HG02678 (cell line): ENCODE measurements around the gene CCL22.
"Not testable (repeated sequence)": the region's sequence is repeated elsewhere in the genome, so short reads cannot be mapped to it uniquely, and the experiment has no call there.

ENCODE experiments used
- ATAC-seq: cut with Tn5 transposase; IDR thresholded peaks from one replicate; pipeline ENCODE4 v1.9.1; 2021; ENCODE audit warnings: mild to moderate bottlenecking, moderate library complexity; ENCODE audit not compliant: unreplicated experiment

CCL22 gene

DNA sequence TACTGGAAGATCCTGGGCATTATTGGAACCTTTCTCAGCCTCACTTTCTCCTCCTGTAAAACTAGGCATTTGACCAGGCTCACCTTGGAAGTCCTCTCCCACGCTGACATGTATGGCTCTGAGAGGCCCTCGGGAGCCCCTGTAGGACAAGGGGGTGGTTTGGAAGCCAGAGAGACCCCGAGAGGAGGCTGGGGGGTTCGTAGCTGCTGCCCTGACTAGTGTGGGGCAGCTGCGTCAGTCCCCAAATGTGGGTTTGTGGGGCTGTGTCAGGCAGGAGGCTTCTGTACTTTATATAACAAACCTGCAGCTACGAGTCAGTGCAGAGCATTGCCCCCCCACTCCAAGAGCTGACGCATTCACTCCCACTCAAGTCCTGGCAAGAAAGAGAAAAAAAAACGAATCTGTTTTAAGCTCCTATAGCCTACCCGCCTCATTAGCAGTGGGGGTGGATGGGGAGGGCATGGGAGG lies 15.5 kb downstream of the CCL22 start:
- ATAC-seq: no peak

DNA sequence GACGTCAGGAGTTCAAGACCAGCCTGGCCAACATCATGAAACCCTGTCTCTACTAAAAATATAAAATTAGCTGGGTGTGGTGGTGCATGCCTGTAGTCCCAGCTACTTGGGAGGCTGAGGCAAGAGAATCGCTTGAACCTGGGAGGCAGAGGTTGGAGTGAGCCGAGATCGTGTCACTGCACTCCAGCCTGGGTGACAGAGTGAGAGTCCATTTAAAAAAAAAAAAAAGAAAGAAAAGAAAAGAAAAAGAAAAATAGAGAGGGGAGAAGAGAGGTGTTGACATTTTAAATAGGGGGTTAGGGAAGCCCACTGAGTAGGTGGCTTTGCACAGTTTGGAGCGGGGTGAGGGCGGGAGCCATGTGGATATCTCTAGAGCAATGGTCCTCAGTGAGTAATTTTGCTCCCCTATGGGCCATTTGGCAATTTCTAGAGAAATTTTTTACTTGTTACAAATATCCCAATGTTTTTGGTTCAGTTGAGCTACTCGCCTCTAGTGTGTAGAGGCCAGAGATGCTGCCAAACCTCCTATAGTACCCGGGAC lies 16.4 kb downstream of the CCL22 start:
- ATAC-seq: not testable (repeated sequence)

DNA sequence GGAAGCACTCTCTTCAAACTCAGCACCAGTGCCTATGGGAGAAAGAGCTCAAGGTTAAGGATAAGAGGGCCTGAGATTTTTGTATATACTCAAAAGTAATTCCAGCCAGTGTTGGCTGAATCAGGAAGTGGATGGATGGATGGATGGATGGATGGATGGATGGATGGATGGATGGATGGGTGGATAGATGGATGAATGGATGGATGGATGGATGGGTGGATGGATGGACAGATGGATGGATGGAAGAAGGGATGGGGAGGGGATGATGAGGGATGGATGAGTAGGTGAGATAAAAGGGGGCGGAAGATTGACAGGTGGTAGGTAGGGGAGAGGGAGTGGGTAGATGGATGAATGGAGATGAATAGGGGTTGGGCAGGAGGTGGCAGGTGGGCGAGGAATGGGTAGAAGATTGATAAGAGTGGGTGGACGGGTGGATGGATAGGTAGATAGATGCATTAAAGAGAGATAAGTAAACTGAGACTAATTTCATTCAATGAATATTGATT lies 17.8 kb downstream of the CCL22 start:
- no peak for ATAC-seq

DNA sequence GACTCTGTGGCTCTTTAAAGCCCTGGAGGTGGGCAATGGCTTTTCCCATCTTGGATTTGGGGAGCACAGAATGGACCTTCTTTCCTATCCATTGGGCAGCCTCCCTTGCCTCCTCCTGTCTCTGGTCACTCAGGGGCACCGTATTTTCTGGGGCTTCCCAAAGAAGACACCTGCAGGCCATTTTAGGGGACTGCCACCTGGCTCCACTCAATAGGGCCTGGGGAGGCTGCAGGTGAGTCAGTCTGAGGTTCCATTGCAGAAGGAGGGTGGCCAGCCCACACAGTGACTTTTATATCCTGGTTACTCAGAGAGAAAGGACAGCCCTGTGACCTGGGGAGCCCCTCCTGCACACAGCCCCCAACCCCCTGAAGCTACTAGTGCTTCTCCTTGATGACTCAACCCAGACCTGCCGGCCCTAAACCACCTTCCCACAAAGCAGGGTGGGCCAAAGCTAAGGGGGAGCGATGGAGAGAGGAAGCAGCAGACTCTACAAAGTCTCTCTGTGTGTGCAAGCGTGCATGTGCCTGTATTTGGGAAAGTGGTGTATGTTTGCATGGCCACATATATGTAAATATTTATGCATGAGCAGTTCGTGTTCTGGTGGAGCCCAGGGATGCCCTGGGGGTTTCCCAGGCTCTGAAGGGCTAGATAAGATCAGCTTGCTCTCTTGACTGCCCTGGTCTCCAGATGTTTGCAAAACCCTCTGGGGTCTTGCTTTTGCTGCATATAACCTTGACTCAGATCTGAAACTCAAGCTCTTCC lies 18.7 kb downstream of the CCL22 start:
- ATAC-seq: peak; percentile 72

DNA sequence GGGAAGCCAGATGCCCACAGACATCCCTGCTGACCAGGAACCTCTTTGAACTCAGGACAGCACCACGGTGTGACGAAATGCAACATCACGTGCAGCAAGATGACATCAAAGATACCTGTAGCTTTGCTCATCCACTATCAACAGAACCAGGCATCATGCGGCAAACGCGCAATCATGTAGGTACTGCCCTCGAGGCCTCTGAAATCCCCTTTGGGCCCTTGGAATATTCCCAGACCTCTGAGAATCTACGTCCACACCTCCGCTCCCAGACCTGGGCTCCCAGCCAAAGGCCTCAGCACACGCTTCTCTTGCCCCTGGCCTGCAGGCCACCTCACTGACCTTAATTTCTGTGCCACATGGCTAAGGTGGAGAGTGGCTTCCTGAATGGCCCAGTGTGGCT lies 21.0 kb downstream of the CCL22 start:
- no peak for ATAC-seq

DNA sequence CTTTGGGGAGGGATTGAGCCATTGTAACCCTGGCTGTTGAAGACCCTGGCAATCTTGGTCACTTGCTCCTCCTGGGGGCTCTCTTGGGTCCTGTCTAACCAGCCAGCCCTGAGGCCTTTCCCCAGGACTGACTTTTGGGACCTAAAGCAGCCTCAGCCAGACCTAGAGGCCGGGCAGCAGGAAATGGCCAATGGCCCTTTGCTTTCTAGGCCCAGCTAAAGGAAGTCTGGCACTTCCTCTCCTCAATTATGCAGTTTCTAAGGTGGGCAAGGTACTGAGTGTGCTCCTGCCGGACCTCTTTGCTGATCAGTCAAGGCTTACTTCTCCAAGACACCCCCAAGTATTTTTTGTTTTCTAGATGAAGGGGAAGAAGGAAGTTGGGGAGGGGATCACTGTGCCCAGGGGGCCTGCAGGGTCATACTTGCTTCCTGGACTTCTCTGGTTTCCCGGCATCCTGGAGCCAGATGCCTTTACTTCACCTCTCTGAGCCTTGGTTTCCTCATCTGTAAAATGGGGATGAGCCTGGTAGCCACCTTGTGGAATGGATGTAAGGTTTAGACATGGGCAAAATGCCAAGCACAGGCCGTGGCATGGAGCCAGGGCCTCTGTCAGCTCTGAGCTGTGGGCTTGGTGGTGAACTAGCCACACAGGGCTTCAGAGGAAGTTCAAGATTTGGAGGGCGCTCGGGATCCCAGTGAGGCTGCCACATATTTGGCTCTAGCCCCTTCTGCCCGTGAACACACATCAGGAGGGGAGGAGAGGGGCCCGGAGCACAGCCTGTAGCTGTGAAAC lies 22.3 kb downstream of the CCL22 start:
- no peak for ATAC-seq

DNA sequence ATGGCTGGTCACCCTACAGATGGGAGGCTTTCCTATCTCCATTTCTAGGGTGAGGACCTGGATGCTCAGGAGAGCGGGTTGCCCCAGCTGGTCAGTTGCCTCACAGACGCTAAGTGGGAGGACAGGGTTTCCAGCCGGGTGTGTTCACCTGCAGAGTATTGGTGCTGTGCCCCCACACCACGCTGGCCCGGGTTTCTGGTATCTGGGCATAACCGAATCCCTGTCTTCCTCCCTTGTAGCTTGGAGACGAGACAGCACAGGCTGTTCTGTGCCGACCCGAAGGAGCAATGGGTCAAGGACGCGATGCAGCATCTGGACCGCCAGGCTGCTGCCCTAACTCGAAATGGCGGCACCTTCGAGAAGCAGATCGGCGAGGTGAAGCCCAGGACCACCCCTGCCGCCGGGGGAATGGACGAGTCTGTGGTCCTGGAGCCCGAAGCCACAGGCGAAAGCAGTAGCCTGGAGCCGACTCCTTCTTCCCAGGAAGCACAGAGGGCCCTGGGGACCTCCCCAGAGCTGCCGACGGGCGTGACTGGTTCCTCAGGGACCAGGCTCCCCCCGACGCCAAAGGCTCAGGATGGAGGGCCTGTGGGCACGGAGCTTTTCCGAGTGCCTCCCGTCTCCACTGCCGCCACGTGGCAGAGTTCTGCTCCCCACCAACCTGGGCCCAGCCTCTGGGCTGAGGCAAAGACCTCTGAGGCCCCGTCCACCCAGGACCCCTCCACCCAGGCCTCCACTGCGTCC lies 23.4 kb downstream of the CCL22 start:
- ATAC-seq: no peak

DNA sequence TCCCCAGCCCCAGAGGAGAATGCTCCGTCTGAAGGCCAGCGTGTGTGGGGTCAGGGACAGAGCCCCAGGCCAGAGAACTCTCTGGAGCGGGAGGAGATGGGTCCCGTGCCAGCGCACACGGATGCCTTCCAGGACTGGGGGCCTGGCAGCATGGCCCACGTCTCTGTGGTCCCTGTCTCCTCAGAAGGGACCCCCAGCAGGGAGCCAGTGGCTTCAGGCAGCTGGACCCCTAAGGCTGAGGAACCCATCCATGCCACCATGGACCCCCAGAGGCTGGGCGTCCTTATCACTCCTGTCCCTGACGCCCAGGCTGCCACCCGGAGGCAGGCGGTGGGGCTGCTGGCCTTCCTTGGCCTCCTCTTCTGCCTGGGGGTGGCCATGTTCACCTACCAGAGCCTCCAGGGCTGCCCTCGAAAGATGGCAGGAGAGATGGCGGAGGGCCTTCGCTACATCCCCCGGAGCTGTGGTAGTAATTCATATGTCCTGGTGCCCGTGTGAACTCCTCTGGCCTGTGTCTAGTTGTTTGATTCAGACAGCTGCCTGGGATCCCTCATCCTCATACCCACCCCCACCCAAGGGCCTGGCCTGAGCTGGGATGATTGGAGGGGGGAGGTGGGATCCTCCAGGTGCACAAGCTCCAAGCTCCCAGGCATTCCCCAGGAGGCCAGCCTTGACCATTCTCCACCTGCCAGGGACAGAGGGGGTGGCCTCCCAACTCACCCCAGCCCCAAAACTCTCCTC lies 24.1 kb downstream of the CCL22 start:
- no peak for ATAC-seq

DNA sequence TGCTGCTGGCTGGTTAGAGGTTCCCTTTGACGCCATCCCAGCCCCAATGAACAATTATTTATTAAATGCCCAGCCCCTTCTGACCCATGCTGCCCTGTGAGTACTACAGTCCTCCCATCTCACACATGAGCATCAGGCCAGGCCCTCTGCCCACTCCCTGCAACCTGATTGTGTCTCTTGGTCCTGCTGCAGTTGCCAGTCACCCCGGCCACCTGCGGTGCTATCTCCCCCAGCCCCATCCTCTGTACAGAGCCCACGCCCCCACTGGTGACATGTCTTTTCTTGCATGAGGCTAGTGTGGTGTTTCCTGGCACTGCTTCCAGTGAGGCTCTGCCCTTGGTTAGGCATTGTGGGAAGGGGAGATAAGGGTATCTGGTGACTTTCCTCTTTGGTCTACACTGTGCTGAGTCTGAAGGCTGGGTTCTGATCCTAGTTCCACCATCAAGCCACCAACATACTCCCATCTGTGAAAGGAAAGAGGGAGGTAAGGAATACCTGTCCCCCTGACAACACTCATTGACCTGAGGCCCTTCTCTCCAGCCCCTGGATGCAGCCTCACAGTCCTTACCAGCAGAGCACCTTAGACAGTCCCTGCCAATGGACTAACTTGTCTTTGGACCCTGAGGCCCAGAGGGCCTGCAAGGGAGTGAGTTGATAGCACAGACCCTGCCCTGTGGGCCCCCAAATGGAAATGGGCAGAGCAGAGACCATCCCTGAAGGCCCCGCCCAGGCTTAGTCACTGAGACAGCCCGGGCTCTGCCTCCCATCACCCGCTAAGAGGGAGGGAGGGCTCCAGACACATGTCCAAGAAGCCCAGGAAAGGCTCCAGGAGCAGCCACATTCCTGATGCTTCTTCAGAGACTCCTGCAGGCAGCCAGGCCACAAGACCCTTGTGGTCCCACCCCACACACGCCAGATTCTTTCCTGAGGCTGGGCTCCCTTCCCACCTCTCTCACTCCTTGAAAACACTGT lies 25.0 kb downstream of the CCL22 start:
- no peak for ATAC-seq

DNA sequence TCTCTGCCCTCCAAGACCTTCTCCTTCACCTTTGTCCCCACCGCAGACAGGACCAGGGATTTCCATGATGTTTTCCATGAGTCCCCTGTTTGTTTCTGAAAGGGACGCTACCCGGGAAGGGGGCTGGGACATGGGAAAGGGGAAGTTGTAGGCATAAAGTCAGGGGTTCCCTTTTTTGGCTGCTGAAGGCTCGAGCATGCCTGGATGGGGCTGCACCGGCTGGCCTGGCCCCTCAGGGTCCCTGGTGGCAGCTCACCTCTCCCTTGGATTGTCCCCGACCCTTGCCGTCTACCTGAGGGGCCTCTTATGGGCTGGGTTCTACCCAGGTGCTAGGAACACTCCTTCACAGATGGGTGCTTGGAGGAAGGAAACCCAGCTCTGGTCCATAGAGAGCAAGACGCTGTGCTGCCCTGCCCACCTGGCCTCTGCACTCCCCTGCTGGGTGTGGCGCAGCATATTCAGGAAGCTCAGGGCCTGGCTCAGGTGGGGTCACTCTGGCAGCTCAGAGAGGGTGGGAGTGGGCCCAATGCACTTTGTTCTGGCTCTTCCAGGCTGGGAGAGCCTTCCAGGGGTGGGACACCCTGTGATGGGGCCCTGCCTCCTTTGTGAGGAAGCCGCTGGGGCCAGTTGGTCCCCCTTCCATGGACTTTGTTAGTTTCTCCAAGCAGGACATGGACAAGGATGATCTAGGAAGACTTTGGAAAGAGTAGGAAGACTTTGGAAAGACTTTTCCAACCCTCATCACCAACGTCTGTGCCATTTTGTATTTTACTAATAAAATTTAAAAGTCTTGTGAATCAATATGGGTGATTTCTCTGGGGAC lies 25.9 kb downstream of the CCL22 start:
- ATAC-seq: no peak

DNA sequence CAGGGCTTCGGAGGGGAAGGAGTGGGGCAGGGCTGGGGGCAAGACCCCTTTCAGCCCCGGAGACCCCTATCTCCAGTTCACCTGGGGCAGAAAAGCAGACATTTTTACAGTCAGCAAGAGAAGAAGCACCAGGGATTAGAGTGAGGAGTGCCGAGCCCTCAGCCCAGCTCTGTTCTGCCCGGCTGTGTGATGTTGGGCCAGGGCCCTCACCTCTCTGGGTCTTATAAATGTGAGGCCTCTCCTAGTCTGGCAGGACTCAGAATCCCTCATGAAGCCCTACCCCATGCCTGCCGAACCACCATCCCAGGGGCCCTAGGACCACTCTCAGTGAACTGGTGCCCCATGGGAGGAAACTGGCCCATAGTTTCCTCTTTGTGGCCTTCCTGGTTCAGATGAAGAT lies 26.5 kb downstream of the CCL22 start:
- ATAC-seq: no peak

DNA sequence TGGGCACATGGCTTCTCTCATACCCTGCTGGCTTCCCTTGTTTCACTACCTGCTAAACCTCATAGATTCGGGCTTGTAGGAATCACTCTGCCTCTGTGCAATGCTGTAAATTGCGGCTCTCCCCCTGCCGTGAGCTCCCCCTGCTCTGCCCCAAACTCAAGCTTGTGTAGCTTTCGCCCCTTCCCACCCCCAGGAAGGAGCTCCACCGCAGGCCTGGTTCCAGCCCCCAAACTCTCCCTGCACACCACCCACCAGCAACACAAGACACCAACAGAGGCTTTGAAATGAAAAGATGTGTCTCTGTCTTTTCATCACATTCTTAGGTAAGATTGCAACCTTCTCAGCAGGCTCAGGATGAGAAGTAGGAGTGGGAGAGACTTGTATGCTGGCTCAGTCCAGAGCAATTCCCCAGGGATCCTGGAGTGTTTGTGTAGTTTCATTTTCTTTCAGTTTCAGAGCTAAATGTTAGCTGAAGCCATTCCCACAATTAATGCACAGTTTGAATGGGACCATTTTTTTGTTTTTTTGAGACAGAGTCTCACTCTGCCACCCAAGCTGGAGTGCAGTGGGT lies 27.9 kb downstream of the CCL22 start:
- no peak for ATAC-seq

DNA sequence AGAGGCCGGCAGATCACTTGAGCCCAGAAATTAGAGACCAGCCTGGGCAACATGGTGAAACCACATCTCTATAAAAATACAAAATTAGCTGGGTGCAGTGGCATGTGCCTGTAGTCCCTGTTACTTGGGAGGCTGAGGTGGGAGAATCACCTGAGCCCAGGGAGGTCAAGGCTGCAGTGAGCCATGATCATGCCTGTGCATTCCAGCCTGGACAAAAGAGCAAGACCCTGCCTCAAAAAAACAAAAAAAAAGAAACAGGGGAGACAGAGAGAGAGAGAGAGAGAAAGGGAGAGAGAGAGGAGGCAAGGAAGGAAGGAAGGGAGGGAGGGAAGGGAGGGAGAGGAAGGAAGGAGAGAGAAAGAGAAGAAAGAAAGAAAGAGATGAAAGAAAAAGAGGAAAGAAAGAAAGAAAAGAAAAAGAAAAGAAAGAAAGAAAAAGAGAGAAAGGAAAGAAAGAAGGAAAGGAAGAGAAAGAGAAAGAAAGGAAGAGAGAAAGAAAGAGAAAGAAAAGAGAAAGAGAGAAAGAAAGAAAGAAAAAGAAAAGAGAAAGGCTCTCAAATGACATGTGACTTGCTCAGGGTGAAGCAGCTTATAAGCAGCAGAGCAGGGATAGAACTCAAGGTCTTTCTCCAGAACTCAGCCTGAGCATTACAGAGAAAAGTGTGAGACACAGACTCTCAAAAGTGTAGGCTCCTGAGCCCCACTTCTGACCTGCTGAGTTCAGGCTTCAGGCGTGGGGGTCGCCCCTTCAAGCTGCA lies 29.2 kb downstream of the CCL22 start:
- ATAC-seq: no peak

DNA sequence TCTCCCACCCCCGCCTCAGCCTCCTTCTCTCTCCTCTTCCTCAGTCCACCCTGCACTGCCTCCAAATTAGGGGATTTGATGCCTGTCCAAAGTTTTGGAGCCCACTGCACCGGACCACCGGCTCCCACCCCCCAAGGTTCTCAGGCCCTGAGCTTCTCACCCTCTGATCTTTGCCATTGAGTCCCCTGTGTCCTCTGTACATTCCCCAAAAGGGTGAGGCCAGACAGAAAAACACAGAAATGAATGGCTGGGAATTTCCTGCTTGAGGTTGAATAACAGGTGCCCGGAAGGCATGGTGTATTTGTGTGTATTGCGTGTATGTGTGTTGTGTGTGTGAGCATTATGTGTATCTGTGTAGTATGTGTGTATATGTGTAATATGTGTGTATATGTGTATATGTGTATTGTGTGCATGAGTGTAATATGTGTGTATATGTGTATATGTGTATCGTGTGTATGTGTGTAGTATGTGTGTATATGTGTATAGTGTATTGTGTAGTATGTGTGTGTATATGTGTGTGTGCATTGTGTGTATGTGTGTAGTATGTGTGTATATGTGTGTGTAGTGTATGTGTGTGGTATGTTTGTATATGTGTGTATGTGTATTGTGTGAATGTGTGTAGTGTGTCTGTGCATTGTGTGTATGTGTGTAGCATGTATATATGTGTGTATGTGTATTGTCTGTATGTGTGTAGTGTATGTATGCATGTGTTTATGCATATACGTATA lies 29.9 kb downstream of the CCL22 start:
- no peak for ATAC-seq

DNA sequence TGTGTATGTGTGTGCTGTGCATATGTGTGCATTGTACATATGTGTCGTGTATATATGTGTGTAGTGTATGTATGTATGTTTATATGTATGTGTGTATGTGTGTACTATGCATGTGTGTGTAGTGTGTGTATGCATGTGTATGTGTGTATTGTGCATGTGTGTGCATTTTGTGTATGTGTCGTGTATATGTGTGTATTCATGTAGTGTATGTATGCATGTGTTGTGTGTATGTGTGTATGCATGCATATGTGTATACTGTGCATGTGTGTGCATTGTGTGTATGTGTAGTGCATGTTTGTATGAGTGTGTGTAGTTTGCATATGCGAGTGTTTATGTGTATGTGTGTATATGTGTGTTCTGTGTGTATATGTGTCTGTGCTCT lies 30.5 kb downstream of the CCL22 start:
- no peak for ATAC-seq

DNA sequence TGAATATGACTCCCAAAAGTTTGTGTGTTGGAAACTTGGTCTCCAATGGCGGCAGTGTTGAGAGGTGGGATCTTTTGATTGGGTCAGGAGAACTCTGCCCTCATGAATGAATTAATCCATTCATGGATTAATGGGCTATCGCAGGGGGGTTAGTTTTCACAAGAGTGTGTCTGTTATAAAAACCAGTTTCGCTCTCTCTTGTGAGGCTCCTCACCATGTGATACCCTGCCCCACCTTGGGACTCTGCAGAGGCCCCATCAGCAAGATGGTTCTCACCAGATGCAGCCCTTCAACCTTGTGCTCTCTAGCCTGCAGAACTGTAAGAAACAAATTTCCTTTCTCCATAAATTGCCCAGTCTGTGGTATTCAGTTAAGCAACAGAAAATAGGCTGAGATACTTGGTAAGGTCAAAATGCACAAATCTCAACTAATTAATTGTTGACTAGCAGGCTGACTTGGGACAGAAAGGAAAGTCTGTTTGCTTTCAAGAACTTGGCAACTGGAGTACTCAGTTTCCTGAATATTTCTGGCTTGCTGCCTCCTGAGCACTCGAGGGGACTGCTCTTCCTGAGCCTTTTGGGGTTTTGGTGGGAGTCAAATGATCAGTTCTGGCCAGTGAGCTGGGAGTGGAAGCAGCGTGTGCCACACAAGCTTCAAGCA lies 32.2 kb downstream of the CCL22 start:
- no peak for ATAC-seq
